AG09309 (cell line): ENCODE results near the gene CAPN14.
"Not testable (repeated sequence)": the region's sequence is repeated elsewhere in the genome, so short reads cannot be mapped to it uniquely, and the experiment has no call there.

Experiments
- DNase-seq: peaks from one replicate; pipeline ENCODE4 v3.0.0-alpha.2; 2010; ENCODE audit warnings: low read depth
- H3K4me3 ChIP-seq: 2 replicates; pipeline ENCODE4 v1.5.1; 2011; ENCODE audit warnings: mild to moderate bottlenecking, low read depth, low read length, moderate library complexity; ENCODE audit not compliant: control insufficient read depth
- CTCF ChIP-seq: IDR thresholded peaks from 2 replicates; pipeline ENCODE4 v1.5.1; 2011; ENCODE audit warnings: mild to moderate bottlenecking, low read depth, low read length, inconsistent platforms; ENCODE audit not compliant: insufficient read depth, control insufficient read depth; ENCODE audit errors: missing control alignments

The CAPN14 gene

DNA sequence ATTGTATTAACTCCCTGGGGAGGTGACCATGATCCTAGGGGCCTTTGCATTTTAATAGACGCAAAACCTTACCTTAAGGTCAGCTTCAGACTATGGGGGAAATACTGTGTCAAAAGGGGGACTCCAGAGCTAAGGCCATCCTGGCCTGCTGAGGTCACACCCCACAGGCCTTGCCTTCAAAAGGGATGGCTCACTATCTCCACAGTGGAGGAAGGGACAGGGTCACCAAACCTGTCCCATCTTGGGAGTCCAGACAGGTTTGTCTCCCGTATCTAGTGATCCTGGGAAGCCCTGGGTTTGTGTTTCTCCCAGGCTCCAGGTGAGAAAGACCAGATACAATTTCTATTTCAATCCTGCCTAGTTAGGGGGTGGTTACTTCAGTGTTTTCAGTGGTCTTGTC lies 24.9 kb downstream of the CAPN14 start:
- DNase-seq, result no peak
- TF ChIP-seq CTCF, result no peak
- H3K4me3 ChIP-seq, result no peak overlapping the region

- H3K4me3 ChIP-seq, result no peak overlapping the region
- TF ChIP-seq CTCF, result no peak
- DNase-seq, result no peak
Observed at GRCh38 chr2:31191931-31192330, 25.4 kb downstream of the CAPN14 start.

DNA sequence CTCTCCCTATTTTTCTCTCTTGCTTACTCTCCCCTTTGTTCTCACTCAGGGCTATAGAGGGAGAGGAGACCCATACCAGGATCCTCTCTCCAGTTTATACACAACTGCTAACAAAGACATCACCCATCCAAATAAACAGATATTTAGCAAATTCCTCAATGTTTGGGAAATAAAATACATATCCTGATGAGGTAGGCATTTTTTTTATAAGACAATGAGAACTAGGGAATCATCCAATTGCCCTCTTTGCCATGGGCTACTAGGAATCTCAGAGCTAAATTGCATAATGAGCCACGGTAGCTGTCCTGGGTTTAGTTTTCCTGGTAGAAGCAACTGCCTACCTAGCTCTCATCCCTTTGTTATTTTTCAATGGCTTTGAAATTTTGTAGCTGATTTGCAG lies 27.1 kb downstream of the CAPN14 start:
- H3K4me3 ChIP-seq, result no peak overlapping the region
- no peak for TF ChIP-seq CTCF
- DNase-seq, result no peak

DNA sequence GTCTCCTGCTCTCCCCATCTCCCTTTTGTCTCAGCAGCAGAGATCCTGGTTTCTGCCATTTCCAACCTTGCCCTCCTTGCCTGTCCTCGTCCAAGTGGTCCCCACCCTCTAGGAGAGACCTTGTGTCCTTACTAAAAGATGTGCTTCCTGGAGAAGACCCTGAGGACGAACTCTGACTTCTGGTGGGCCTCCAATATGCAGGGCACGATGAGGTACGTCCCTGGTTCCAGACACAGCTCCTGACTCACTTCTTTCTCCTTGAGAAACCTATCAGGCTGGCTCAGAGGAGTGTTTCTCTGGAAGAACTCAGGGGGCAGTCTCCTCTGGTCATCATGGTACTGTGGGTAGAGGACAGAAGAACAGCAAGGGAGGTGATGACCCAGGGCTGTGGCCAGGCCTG lies 28.2 kb downstream of the CAPN14 start:
- no peak overlapping the region for H3K4me3 ChIP-seq
- no peak for DNase-seq
- no peak for TF ChIP-seq CTCF

- TF ChIP-seq CTCF, result no peak
- no peak for DNase-seq
- no peak overlapping the region for H3K4me3 ChIP-seq
Observed at GRCh38 chr2:31188131-31188530, 29.2 kb downstream of the CAPN14 start.

GRCh38 chr2:31187166-31187565 lies 30.1 kb downstream of the CAPN14 start:
- H3K4me3 ChIP-seq, result no peak overlapping the region
- TF ChIP-seq CTCF, result no peak
- no peak for DNase-seq

DNA sequence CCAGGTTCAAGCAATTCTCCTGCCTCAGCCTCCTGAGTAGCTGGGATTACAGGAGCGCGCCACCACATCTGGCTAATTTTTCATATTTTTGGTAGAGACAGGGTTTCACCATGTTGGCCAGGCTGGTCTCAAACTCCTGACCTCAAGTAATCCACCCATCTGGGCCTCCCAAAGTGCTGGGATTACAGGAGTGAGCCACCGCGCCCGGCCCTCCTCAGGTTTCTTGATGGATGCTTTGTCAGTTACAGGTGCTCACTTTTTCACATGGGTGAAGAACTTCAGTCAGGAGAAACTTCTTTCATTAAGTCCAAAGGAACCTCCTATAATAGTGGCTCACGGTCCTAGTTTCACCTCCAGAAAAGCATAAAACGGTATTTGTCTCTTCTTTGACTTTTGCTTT lies 33.3 kb downstream of the CAPN14 start:
- not testable (repeated sequence) for DNase-seq, H3K4me3 ChIP-seq
